Erythroblast (primary cell): ENCODE data around the gene LPCAT2.

Experiments used
- GATA1 ChIP-seq: IDR thresholded peaks from 2 replicates; pipeline ENCODE4 v1.6.1; 2011; ENCODE audit warnings: low read depth, mild to moderate bottlenecking, control low read depth, low read length, moderate library complexity
- POLR2A ChIP-seq: IDR thresholded peaks from 2 replicates; pipeline ENCODE4 v1.6.1; 2011; ENCODE audit warnings: mild to moderate bottlenecking, low read length

- TF ChIP-seq POLR2A, result no peak
- TF ChIP-seq GATA1, result no peak
Observed at GRCh38 chr16:55571191-55571897, 62.5 kb downstream of the LPCAT2 start.
